ENCODE data around the gene TGFBR3L. TPM values are rescaled to one million over a fixed set of nuclear protein-coding genes. Genes with fewer than 3 reads are reported as not detected.

Gene TGFBR3L
- polyA plus RNA-seq, 1 donor (not counting 4 experiments of a cell fraction or from before 2014, with no cell fraction given), result 0.28 TPM

DNA sequence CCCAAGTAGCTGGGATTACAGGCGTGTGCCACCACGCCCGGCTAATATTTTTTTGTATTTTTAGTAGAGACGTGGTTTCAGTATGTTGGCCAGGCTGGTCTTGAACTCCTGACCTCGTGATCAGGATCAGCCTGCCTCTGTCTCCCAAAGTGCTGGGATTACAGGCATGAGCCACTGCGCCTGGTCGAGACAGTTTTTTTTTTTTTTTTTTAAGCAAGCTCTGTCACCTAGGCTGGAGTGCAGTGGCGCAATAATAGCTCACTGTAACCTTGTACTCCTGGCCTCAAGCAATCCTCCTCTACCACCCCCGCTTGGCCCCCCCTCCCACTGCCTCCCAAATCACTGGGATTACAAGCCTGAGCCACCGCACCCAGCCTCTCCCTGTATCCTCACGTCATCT lies 17.3 kb upstream of the TGFBR3L start:
- Histone ChIP-seq H2AFZ (ENCODE audit: control insufficient read depth, low read length) (no peak overlapping the region), H3K9me1 (ENCODE audit: control insufficient read depth, extremely low read depth, insufficient read depth, low read length) (no peaks in the 10 kb centered on the region), H3K79me2 (ENCODE audit: control insufficient read depth, insufficient read depth, low read length) (peaks cover 2% of the 10 kb centered on the region), H3K9me3 (ENCODE audit: control insufficient read depth, low read depth, low read length) (no peaks in the 10 kb centered on the region), H3K27me3 (ENCODE audit: control insufficient read depth, extremely low read depth, insufficient read depth, low read length) (no peaks in the 10 kb centered on the region), H3K4me3 (ENCODE audit: control insufficient read depth in 2 of 3, extremely low read depth in 1 of 3, insufficient read depth in 2 of 3, low read depth in 1 of 3, low read length in 3 of 3) (no peak overlapping the region), H3K27ac (ENCODE audit: control insufficient read depth, insufficient read depth, low read length) (peak overlapping the region; percentile 78), H4K20me1 (ENCODE audit: control insufficient read depth, extremely low read depth, insufficient read depth, low read length) (no peaks in the 10 kb centered on the region), H3K4me1 (ENCODE audit: control insufficient read depth, extremely low read depth, insufficient read depth, low read length) (peaks cover 54% of the 10 kb centered on the region), H3K36me3 (ENCODE audit: control insufficient read depth in 2 of 2, extremely low read depth in 1 of 2, insufficient read depth in 2 of 2, low read length in 2 of 2) (peaks cover 12 to 15% of the 10 kb centered on the region in 2 experiments), H3K4me2 (ENCODE audit: control insufficient read depth, extremely low read depth, insufficient read depth, low read depth, low read length) (no peak overlapping the region), H3K9ac (ENCODE audit: control insufficient read depth, extremely low read depth, insufficient read depth, low read length) (no peak overlapping the region)
- DNase-seq (ENCODE audit: low read depth, low spot score), result no peak
- TF ChIP-seq, protein P1, sequence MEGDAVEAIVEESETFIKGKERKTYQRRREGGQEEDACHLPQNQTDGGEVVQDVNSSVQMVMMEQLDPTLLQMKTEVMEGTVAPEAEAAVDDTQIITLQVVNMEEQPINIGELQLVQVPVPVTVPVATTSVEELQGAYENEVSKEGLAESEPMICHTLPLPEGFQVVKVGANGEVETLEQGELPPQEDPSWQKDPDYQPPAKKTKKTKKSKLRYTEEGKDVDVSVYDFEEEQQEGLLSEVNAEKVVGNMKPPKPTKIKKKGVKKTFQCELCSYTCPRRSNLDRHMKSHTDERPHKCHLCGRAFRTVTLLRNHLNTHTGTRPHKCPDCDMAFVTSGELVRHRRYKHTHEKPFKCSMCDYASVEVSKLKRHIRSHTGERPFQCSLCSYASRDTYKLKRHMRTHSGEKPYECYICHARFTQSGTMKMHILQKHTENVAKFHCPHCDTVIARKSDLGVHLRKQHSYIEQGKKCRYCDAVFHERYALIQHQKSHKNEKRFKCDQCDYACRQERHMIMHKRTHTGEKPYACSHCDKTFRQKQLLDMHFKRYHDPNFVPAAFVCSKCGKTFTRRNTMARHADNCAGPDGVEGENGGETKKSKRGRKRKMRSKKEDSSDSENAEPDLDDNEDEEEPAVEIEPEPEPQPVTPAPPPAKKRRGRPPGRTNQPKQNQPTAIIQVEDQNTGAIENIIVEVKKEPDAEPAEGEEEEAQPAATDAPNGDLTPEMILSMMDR (optimal IDR thresholded peaks at IDR 0.05 in 1 of 3, IDR thresholded peaks at IDR 0.05 in 1 of 3, conservative IDR thresholded peaks at IDR 0.05 in 1 of 3; ENCODE audit: extremely low read depth in 1 of 3, insufficient read depth in 2 of 3, low read length in 3 of 3), result no peak
- TF ChIP-seq EZH2 (IDR thresholded peaks at IDR 0.05; ENCODE audit: low read length), result no peak
- dilution Hi-C loops (cut with MboI; ENCODE audit: extremely low pct_ligation_motif_present, low sequenced_read_pairs), result no loop called here
- no peak for FAIRE-seq

DNA sequence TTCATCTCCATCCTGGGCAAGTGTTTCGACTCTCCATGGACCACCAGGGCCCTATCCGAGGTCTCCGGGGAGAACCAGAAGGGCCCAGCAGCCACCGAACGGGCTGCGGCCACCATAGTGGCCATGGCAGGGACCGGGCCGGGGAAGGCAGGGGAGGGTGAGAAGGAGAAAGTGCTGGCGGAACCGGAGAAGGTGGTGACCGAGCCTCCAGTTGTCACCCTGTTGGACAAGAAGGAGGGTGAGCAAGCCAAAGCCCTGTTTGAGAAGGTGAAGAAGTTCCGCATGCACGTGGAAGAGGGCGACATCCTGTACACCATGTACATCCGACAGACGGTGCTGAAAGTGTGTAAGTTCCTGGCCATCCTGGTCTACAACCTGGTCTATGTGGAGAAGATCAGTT lies 15.7 kb upstream of the TGFBR3L start:
- Histone ChIP-seq H3K79me2 (ENCODE audit: control insufficient read depth, insufficient read depth, low read length) (peaks cover 7% of the 10 kb centered on the region), H3K27me3 (ENCODE audit: control insufficient read depth, extremely low read depth, insufficient read depth, low read length) (no peaks in the 10 kb centered on the region), H3K4me1 (ENCODE audit: control insufficient read depth, extremely low read depth, insufficient read depth, low read length) (peaks cover 59% of the 10 kb centered on the region), H2AFZ (ENCODE audit: control insufficient read depth, low read length) (no peak overlapping the region), H3K4me3 (ENCODE audit: control insufficient read depth in 2 of 3, extremely low read depth in 1 of 3, insufficient read depth in 2 of 3, low read depth in 1 of 3, low read length in 3 of 3) (no peak overlapping the region), H4K20me1 (ENCODE audit: control insufficient read depth, extremely low read depth, insufficient read depth, low read length) (no peaks in the 10 kb centered on the region), H3K9me3 (ENCODE audit: control insufficient read depth, low read depth, low read length) (no peaks in the 10 kb centered on the region), H3K9ac (ENCODE audit: control insufficient read depth, extremely low read depth, insufficient read depth, low read length) (no peak overlapping the region), H3K9me1 (ENCODE audit: control insufficient read depth, extremely low read depth, insufficient read depth, low read length) (no peaks in the 10 kb centered on the region), H3K4me2 (ENCODE audit: control insufficient read depth, extremely low read depth, insufficient read depth, low read depth, low read length) (no peak overlapping the region), H3K36me3 (ENCODE audit: control insufficient read depth in 2 of 2, extremely low read depth in 1 of 2, insufficient read depth in 2 of 2, low read length in 2 of 2) (peaks cover 9 to 14% of the 10 kb centered on the region in 2 experiments), H3K27ac (ENCODE audit: control insufficient read depth, insufficient read depth, low read length) (no peak overlapping the region)
- FAIRE-seq (no peak), DNase-seq (ENCODE audit: low read depth, low spot score) (no peak)
- TF ChIP-seq, protein P1 (optimal IDR thresholded peaks at IDR 0.05 in 1 of 3, IDR thresholded peaks at IDR 0.05 in 1 of 3, conservative IDR thresholded peaks at IDR 0.05 in 1 of 3; ENCODE audit: extremely low read depth in 1 of 3, insufficient read depth in 2 of 3, low read length in 3 of 3), result no peak
- no peak for TF ChIP-seq EZH2 (IDR thresholded peaks at IDR 0.05; ENCODE audit: low read length)
- dilution Hi-C loops (cut with MboI; ENCODE audit: extremely low pct_ligation_motif_present, low sequenced_read_pairs), result no loop called here

Data from keratinocyte (primary cell).